ENCODE results near the gene NACA2. TPM values are rescaled to one million over a fixed set of nuclear protein-coding genes. Genes with fewer than 3 reads are reported as not detected.

The NACA2 gene
- total RNA-seq, 4 donors from 2014 or later = not detected

DNA sequence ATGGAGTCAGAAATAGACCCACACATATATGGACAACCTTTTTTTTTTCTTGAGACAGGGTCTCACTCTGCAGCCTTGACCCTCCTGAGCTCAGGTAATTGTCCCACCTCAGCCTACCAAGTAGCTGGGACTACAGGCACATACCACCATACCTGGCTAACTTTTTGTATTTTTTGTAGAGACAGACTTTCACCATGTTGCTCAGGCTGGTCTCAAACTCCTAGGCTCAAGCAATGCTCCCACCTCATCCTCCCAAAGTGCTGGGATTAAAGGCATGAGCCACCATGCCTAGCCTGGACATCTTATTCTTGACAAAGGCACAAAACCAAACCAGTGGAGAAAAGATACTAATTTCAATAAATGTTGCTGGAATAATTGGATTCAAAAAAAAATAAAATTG lies 14.7 kb upstream of the NACA2 start:
- H3K36me3 ChIP-seq = no peaks in the 10 kb centered on the region
- H3K9me3 ChIP-seq = no peaks in the 10 kb centered on the region
- no peak overlapping the region for H3K4me3 ChIP-seq
- intact Hi-C loops (cut with DNase I) = no loop called here
- no peak for DNase-seq
- peaks cover 0 to under 1% (median 0%) of the 10 kb centered on the region in 4 donors for H3K27me3 ChIP-seq
- TF ChIP-seq, protein P1, sequence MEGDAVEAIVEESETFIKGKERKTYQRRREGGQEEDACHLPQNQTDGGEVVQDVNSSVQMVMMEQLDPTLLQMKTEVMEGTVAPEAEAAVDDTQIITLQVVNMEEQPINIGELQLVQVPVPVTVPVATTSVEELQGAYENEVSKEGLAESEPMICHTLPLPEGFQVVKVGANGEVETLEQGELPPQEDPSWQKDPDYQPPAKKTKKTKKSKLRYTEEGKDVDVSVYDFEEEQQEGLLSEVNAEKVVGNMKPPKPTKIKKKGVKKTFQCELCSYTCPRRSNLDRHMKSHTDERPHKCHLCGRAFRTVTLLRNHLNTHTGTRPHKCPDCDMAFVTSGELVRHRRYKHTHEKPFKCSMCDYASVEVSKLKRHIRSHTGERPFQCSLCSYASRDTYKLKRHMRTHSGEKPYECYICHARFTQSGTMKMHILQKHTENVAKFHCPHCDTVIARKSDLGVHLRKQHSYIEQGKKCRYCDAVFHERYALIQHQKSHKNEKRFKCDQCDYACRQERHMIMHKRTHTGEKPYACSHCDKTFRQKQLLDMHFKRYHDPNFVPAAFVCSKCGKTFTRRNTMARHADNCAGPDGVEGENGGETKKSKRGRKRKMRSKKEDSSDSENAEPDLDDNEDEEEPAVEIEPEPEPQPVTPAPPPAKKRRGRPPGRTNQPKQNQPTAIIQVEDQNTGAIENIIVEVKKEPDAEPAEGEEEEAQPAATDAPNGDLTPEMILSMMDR (IDR thresholded peaks at IDR 0.05) = no peak
- TF ChIP-seq POLR2A (IDR thresholded peaks at IDR 0.05) = no peak
- H3K4me1 ChIP-seq = no peaks in the 10 kb centered on the region
- no peak overlapping the region for H3K27ac ChIP-seq

DNA sequence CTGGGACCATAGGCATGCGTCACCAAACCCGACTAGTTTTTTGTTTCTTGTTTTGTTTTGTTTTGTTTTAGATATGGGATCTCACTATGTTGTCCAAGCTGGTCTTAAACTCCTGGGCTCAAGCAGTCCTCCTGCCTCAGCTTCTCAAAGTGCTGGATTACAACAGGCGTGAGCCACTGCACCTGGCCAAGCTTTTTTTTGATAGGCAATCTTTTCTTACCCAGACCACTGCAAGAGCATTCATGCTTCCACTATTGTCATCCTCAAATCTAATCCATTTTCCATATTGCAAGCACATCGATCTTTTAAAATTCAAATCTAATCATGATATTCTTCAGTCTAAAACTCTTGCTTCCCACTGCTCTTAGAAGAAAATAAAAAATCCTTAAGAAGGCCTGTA lies 10.3 kb upstream of the NACA2 start:
- 80 to 89% methylated on average over 4 of the region's 4 CpGs for WGBS, 2 donors
- Histone ChIP-seq H3K4me1 (no peaks in the 10 kb centered on the region), H3K9me3 (no peaks in the 10 kb centered on the region), H3K4me3 (no peak overlapping the region), H3K36me3 (no peaks in the 10 kb centered on the region), H3K27me3 (peaks cover 0 to 39% (median 0%) of the 10 kb centered on the region in 4 donors), H3K27ac (no peak overlapping the region)
- intact Hi-C loops (cut with DNase I) = no loop called here
- no peak for DNase-seq
- no peak for TF ChIP-seq POLR2A (IDR thresholded peaks at IDR 0.05)

- H3K27ac ChIP-seq = no peak overlapping the region
- 28% methylated on average over 2 of the region's 2 CpGs for WGBS, 2 donors
- TF ChIP-seq, protein P1 (IDR thresholded peaks at IDR 0.05) = no peak
- TF ChIP-seq POLR2A (IDR thresholded peaks at IDR 0.05) = no peak
- intact Hi-C loops (cut with DNase I) = no loop called here
- no peaks in the 10 kb centered on the region for H3K9me3 ChIP-seq
- no peak overlapping the region for H3K4me3 ChIP-seq
- DNase-seq = no peak
- H3K4me1 ChIP-seq = no peaks in the 10 kb centered on the region
- peaks cover 0 to 46% (median 0%) of the 10 kb centered on the region in 4 donors for H3K27me3 ChIP-seq
- no peaks in the 10 kb centered on the region for H3K36me3 ChIP-seq
These were observed 9.6 kb upstream of the NACA2 start for GRCh38 chr17:61600621-61601020.

- intact Hi-C loops (cut with DNase I) = no loop called here
- Histone ChIP-seq H3K27me3 (peaks cover 0 to 55% (median 0%) of the 10 kb centered on the region in 4 donors), H3K4me3 (no peak overlapping the region), H3K36me3 (no peaks in the 10 kb centered on the region), H3K4me1 (no peaks in the 10 kb centered on the region), H3K27ac (no peak overlapping the region), H3K9me3 (no peaks in the 10 kb centered on the region)
- TF ChIP-seq POLR2A (IDR thresholded peaks at IDR 0.05) = no peak
- TF ChIP-seq, protein P1 (IDR thresholded peaks at IDR 0.05) = no peak
- no peak for DNase-seq
- 61 to 80% methylated on average over 3 of the region's 3 CpGs for WGBS, 2 donors
These were observed 8.6 kb upstream of the NACA2 start for GRCh38 chr17:61599608-61600007.

DNA sequence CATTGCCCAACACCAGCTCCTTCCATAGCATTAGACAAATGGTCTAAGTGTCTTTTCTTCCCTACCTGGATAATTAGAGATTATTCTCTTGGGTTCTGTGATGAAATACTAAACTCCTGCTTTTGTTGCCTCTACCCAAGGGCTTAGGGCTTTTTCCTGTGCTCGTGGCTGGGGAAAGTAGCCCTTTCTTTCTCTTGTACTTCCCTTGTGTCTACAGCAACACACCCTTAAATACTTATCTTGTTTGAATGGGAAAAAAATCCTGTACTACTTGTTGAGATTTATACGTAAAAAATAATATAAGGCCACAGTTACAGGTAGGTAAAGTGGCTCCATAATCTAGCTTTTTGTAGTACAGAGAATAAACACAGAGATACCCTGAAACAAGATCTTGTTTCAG lies 7.0 kb upstream of the NACA2 start:
- no peaks in the 10 kb centered on the region for H3K4me1 ChIP-seq
- DNase-seq = no peak
- intact Hi-C loops (cut with DNase I) = no loop called here
- no peaks in the 10 kb centered on the region for H3K9me3 ChIP-seq
- peaks cover 0 to 71% (median 0%) of the 10 kb centered on the region in 4 donors for H3K27me3 ChIP-seq
- no peak overlapping the region for H3K4me3 ChIP-seq
- WGBS, 2 donors = 57 to 68% methylated on average over 2 of the region's 2 CpGs
- H3K36me3 ChIP-seq = no peaks in the 10 kb centered on the region
- H3K27ac ChIP-seq = no peak overlapping the region
- TF ChIP-seq, protein P1 (IDR thresholded peaks at IDR 0.05) = no peak
- TF ChIP-seq POLR2A (IDR thresholded peaks at IDR 0.05) = no peak

DNA sequence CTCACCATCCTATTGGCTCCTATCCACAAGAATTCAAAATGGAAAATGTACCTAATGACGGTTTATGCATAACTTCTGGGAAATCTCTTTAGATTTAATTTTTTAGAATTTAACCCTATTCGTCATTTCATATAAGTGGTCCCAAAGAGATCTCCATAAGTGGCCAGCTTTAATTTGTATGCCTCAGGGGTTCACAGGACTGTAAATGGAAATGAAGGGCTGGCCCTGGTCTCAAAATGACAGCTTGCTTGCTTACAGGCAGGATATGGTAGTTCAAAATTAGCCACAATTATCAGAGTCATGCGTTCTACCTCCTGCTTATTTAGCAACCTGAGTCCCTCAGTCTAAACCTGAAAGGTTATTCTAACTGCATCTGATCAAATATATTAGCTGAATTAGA lies 6.6 kb upstream of the NACA2 start:
- Histone ChIP-seq H3K9me3 (no peaks in the 10 kb centered on the region), H3K27ac (no peak overlapping the region), H3K27me3 (peaks cover 0 to 75% (median 1%) of the 10 kb centered on the region in 4 donors), H3K36me3 (no peaks in the 10 kb centered on the region), H3K4me1 (no peaks in the 10 kb centered on the region), H3K4me3 (no peak overlapping the region)
- intact Hi-C loops (cut with DNase I) = no loop called here
- no peak for DNase-seq
- whole genome bisulfite sequencing, 2 donors = 79 to 80% methylated on average over 3 of the region's 3 CpGs
- TF ChIP-seq POLR2A (IDR thresholded peaks at IDR 0.05) = no peak
- TF ChIP-seq, protein P1 (IDR thresholded peaks at IDR 0.05) = no peak
